ENCODE measurements around the gene NFE2L2. TPM values are rescaled to one million over a fixed set of nuclear protein-coding genes. Genes with fewer than 3 reads are reported as not detected.

Gene NFE2L2
- total and polyA plus RNA-seq, 9 of the 15 experiments (the other 6 are each of a cell fraction or from before 2014, with no cell fraction given), result 29.3 to 120 (median 59.3) TPM

GRCh38 chr2:177264693-177265587 is at the start of gene NFE2L2 (continued):
- TF ChIP-seq REST (IDR thresholded peaks at IDR 0.05; ENCODE audit: borderline replicate concordance), result peak; percentile 84
- TF ChIP-seq REST (CRISPR knock-in tag; IDR thresholded peaks at IDR 0.05; ENCODE audit: low read depth), result peak; percentile 53; the same call in 1 of the 2 replicates
- TF ChIP-seq CHD4 (IDR thresholded peaks at IDR 0.05; ENCODE audit: insufficient read depth, insufficient replicate concordance, low read depth, low read length, poor library complexity, severe bottlenecking), result no peak
- peak; percentile 92 for TF ChIP-seq CTCFL (IDR thresholded peaks at IDR 0.05; ENCODE audit: borderline replicate concordance, insufficient read depth, low read depth, low read length, poor library complexity, severe bottlenecking)
- TF ChIP-seq TCF3 (CRISPR knock-in tag; IDR thresholded peaks at IDR 0.05), result peak; percentile 38
- peak; percentile 98 for TF ChIP-seq ZBTB7A (IDR thresholded peaks at IDR 0.05; ENCODE audit: borderline replicate concordance, control insufficient read depth, low read depth, low read length)
- TF ChIP-seq ZNF436 (CRISPR knock-in tag; IDR thresholded peaks at IDR 0.05), result no peak
- no peak for TF ChIP-seq U2AF2 (optimal IDR thresholded peaks at IDR 0.05; ENCODE audit: low read depth, low read length)
- no peak for TF ChIP-seq ZNF431 (CRISPR knock-in tag; IDR thresholded peaks at IDR 0.05)
- TF ChIP-seq ZNF316 (IDR thresholded peaks at IDR 0.05), result no peak
- TF ChIP-seq ZC3H4 (CRISPR knock-in tag; IDR thresholded peaks at IDR 0.05; ENCODE audit: borderline replicate concordance), result peak; percentile 98
- TF ChIP-seq ZSCAN32 (CRISPR knock-in tag; IDR thresholded peaks at IDR 0.05), result peak; percentile 91
- TF ChIP-seq SMARCA4 (IDR thresholded peaks at IDR 0.05), result peak; percentile 81
- no peak; the same call in 1 of the 2 replicates for TF ChIP-seq DEAF1 (CRISPR knock-in tag; IDR thresholded peaks at IDR 0.05)
- TF ChIP-seq TSC22D4 (tag; IDR thresholded peaks at IDR 0.05), result no peak

Measured in K562 (cell line).